ENCODE data around the gene RIPOR3.
"Not testable (repeated sequence)": the region's sequence is repeated elsewhere in the genome, so short reads cannot be mapped to it uniquely, and the experiment has no call there.

The RIPOR3 gene

GRCh38 chr20:50676858-50677257, 14.5 kb downstream of the RIPOR3 start:
- no peak for DNase-seq

- not testable (repeated sequence) for DNase-seq
Measured at GRCh38 chr20:50676377-50676731, 15.0 kb downstream of the RIPOR3 start.

- DNase-seq: no peak
Measured at GRCh38 chr20:50675671-50676376, 15.5 kb downstream of the RIPOR3 start.

- no peak for DNase-seq
Measured at GRCh38 chr20:50674138-50674825, 17.1 kb downstream of the RIPOR3 start.

GRCh38 chr20:50673466-50674137, 17.7 kb downstream of the RIPOR3 start:
- DNase-seq: no peak

GRCh38 chr20:50673146-50673465, 18.2 kb downstream of the RIPOR3 start:
- DNase-seq: no peak

GRCh38 chr20:50672400-50673145, 18.8 kb downstream of the RIPOR3 start:
- no peak for DNase-seq

GRCh38 chr20:50671626-50672025, 19.7 kb downstream of the RIPOR3 start:
- DNase-seq: no peak

GRCh38 chr20:50671010-50671409, 20.3 kb downstream of the RIPOR3 start:
- DNase-seq: not testable (repeated sequence)

- no peak for DNase-seq
Measured at GRCh38 chr20:50670126-50670862, 21.0 kb downstream of the RIPOR3 start.

GRCh38 chr20:50668798-50669197, 22.5 kb downstream of the RIPOR3 start:
- no peak for DNase-seq

GRCh38 chr20:50668326-50668725, 23.0 kb downstream of the RIPOR3 start:
- DNase-seq: no peak

- no peak for DNase-seq
Measured at GRCh38 chr20:50666709-50667298, 24.5 kb downstream of the RIPOR3 start.

GRCh38 chr20:50664254-50664653, 27.1 kb downstream of the RIPOR3 start:
- DNase-seq: no peak

- no peak for DNase-seq
Measured at GRCh38 chr20:50663095-50663821, 28.1 kb downstream of the RIPOR3 start.

GRCh38 chr20:50659975-50660670, 31.2 kb downstream of the RIPOR3 start:
- no peak for DNase-seq

GRCh38 chr20:50658804-50659380, 32.5 kb downstream of the RIPOR3 start:
- DNase-seq: no peak

GRCh38 chr20:50655311-50655880, 35.9 kb downstream of the RIPOR3 start:
- no peak for DNase-seq

- DNase-seq: no peak
Measured at GRCh38 chr20:50654904-50655303, 36.4 kb downstream of the RIPOR3 start.

- no peak for DNase-seq
Measured at GRCh38 chr20:50652702-50653294, 38.5 kb downstream of the RIPOR3 start.
